Loucy (cell line): ENCODE results near the gene CRYBB1.

ENCODE experiments used
- H2AFZ ChIP-seq: fragments of 200-600 bp; sonication (generic); 2 replicates; pipeline ENCODE4 v1.6.0; 2016; ENCODE audit warnings: antibody characterized with exemption, mild to moderate bottlenecking, low read length, moderate library complexity
- H3F3A ChIP-seq: fragments of 200-600 bp; 2 replicates; pipeline ENCODE4 v1.6.0; 2016; ENCODE audit warnings: antibody characterized with exemption, low read depth, mild to moderate bottlenecking
- H3K27me3 ChIP-seq: fragments of 200-600 bp; sonication (generic); 2 replicates; pipeline ENCODE4 v1.6.1; 2014; ENCODE audit warnings: low read length, mild to moderate bottlenecking; ENCODE audit not compliant: insufficient read depth, poor library complexity, severe bottlenecking
- H3K36me3 ChIP-seq: fragments of 200-600 bp; sonication (generic); 2 replicates; pipeline ENCODE4 v1.6.1; 2016; ENCODE audit warnings: low read length; ENCODE audit not compliant: insufficient read depth
- H3K4me1 ChIP-seq: fragments of 200-600 bp; sonication (generic); 2 replicates; pipeline ENCODE4 v1.5.1; 2014; ENCODE audit warnings: low read length, mild to moderate bottlenecking; ENCODE audit not compliant: insufficient read depth, poor library complexity, severe bottlenecking
- H3K4me2 ChIP-seq: fragments of 200-600 bp; sonication (generic); 2 replicates; pipeline ENCODE4 v1.6.0; 2014; ENCODE audit warnings: antibody characterized with exemption, low read length, low read depth, mild to moderate bottlenecking; ENCODE audit not compliant: poor library complexity, severe bottlenecking
- H3K4me3 ChIP-seq: fragments of 200-600 bp; sonication (generic); 2 replicates; pipeline ENCODE4 v1.5.1; 2014; ENCODE audit warnings: low read length, mild to moderate bottlenecking, mixed read lengths; ENCODE audit not compliant: poor library complexity, severe bottlenecking
- H3K79me2 ChIP-seq: fragments of 200-600 bp; sonication (generic); 2 replicates; pipeline ENCODE4 v1.6.1; 2014; ENCODE audit warnings: low read length; ENCODE audit not compliant: insufficient read depth
- H3K9ac ChIP-seq: fragments of 200-600 bp; sonication (generic); 2 replicates; pipeline ENCODE4 v1.6.0; 2014; ENCODE audit warnings: mild to moderate bottlenecking, low read depth, low read length, moderate library complexity; ENCODE audit not compliant: poor library complexity, severe bottlenecking
- H3K9me2 ChIP-seq: fragments of 200-600 bp; sonication (generic); replicated peaks from 2 replicates; pipeline ENCODE4 v1.6.1; 2016; ENCODE audit warnings: low read depth, low read length, mixed read lengths
- H3K9me3 ChIP-seq: fragments of 200-600 bp; sonication (generic); 2 replicates; pipeline ENCODE4 v1.6.1; 2014; ENCODE audit warnings: mild to moderate bottlenecking, antibody characterized with exemption, low read length, low read depth; ENCODE audit not compliant: insufficient read depth
- H4K20me1 ChIP-seq: fragments of 200-600 bp; sonication (generic); 2 replicates; pipeline ENCODE4 v1.6.0; 2014; ENCODE audit warnings: antibody characterized with exemption, low read length, mild to moderate bottlenecking; ENCODE audit not compliant: insufficient read depth, poor library complexity, severe bottlenecking
- EZH2phosphoT487 ChIP-seq: fragments of 200-600 bp; IDR thresholded peaks from 2 replicates; pipeline ENCODE4 v1.6.1; 2018; ENCODE audit warnings: antibody characterized with exemption, mild to moderate bottlenecking, moderate library complexity, borderline replicate concordance
- TF ChIP-seq, protein P1 (sequence below): fragments of 200-600 bp; sonication (generic); conservative IDR thresholded peaks from 2 replicates; pipeline ENCODE4 v1.5.1; 2014; ENCODE audit warnings: mild to moderate bottlenecking, antibody characterized with exemption, low read length

CRYBB1 gene

DNA sequence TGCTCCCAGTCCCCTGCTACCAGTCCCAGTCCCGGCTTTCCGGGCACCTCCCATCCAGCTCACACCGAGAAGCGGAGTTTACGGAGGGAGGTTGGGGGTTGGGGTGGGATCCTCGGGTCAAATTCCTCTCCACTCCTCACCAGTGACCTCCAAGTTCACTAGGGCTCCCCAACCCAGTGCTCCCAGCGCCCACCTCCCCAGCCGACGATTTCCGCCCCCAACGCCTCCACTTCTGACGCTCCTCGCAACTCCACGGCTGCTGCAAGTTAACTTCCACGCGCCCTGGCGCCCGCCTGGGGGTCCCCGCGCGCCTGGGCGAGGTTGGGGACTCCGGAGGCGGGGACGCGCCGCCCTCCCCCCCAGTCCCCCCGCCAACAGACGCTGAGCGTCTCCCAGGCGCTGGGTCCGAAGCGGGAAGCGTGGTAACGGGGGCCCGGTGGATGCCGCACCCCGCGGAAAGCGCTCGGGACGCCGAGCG is 28.4 kb downstream of the CRYBB1 start:
- no peaks in the 10 kb centered on the region for H3K9me2 ChIP-seq
- H3K9ac ChIP-seq, result peak overlapping the region; percentile 78
- no peaks in the 10 kb centered on the region for H3K9me3 ChIP-seq
- peaks cover 48% of the 10 kb centered on the region for H3K4me1 ChIP-seq
- H3K4me2 ChIP-seq, result peak overlapping the region; percentile 75
- TF ChIP-seq EZH2phosphoT487, result no peak
- TF ChIP-seq, protein P1, sequence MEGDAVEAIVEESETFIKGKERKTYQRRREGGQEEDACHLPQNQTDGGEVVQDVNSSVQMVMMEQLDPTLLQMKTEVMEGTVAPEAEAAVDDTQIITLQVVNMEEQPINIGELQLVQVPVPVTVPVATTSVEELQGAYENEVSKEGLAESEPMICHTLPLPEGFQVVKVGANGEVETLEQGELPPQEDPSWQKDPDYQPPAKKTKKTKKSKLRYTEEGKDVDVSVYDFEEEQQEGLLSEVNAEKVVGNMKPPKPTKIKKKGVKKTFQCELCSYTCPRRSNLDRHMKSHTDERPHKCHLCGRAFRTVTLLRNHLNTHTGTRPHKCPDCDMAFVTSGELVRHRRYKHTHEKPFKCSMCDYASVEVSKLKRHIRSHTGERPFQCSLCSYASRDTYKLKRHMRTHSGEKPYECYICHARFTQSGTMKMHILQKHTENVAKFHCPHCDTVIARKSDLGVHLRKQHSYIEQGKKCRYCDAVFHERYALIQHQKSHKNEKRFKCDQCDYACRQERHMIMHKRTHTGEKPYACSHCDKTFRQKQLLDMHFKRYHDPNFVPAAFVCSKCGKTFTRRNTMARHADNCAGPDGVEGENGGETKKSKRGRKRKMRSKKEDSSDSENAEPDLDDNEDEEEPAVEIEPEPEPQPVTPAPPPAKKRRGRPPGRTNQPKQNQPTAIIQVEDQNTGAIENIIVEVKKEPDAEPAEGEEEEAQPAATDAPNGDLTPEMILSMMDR, result no peak
- H3K4me3 ChIP-seq, result peak overlapping the region; percentile 84
- H3K27me3 ChIP-seq, result no peaks in the 10 kb centered on the region
- peaks cover 6% of the 10 kb centered on the region for H4K20me1 ChIP-seq
- H2AFZ ChIP-seq, result peak overlapping the region; percentile 61; the same call in 1 of the 2 replicates
- H3K79me2 ChIP-seq, result peaks cover 19% of the 10 kb centered on the region
- H3F3A ChIP-seq, result 0 out of 2 replicates have a peak, but pooled peaks cover 3% of the 10 kb centered on the region
- H3K36me3 ChIP-seq, result no peaks in the 10 kb centered on the region

DNA sequence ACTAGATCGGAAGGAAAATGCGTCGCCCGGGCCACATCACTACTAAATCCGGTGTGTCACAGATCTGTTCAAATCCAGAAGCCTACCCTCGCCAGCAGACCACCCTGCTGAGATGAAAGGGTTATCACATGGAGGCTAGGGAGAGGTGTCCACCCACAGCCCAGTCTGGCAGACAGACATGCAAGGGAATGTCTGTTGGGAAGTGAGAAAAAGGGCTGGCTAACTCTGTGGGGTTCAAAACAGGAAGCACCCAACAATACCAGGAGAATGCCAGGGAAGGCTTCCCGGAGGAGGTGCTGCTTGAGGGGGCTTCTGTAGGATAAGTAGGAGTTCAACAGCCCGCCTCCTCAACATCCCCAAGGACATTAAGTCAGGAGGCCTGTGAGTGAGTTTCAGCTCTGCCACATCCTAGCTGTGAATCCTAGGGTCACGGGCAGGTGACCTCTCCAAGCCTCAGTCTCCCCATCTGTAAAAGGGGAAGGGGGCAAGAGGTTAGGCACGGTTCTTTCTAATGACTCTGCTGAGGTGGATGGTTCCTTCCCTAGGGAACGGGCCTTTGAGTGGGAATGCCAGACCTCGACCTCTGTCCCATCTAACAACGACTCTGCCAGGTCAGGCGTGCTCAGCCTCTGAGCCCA is 29.0 kb downstream of the CRYBB1 start:
- Histone ChIP-seq H3K4me3 (peak overlapping the region; percentile 84), H3F3A (0 out of 2 replicates have a peak, but pooled peaks cover 3% of the 10 kb centered on the region), H3K4me1 (peaks cover 45% of the 10 kb centered on the region), H3K9me3 (no peaks in the 10 kb centered on the region), H3K9ac (peak overlapping the region; percentile 78), H2AFZ (no peak overlapping the region), H3K79me2 (peaks cover 23% of the 10 kb centered on the region), H4K20me1 (peaks cover 6% of the 10 kb centered on the region), H3K36me3 (no peaks in the 10 kb centered on the region), H3K4me2 (peak overlapping the region; percentile 75), H3K27me3 (no peaks in the 10 kb centered on the region), H3K9me2 (no peaks in the 10 kb centered on the region)
- TF ChIP-seq, protein P1, result no peak
- TF ChIP-seq EZH2phosphoT487, result no peak

DNA sequence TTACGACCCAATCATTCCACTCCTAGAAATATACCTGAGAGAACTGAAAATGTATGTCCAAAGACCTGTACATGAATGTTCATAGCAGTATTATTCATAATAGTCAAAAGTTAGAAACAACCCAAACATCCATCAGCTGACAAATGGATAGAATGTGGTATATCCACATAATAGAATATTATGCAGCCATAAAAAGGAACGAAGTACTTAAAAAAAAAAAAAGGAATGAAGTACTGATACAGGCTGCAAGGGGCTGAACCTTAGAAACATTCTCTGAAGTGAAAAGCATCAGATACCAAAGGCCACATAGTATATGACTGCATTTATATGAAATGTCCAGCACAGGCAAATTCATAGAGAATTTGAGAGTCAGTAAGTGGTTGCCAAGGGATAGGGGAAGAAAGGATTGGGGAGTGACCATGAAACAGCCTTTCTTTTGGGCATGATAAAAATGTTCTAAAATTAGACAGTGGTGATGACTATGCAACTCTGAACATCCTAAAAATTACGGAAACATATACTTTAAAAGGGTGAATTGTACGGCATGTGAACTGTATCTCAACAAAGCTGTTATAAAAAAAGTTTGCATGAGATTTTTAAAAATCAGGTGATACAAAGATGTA is 29.7 kb downstream of the CRYBB1 start:
- H3K9ac ChIP-seq, result no peak overlapping the region
- peak overlapping the region; percentile 75 for H3K4me2 ChIP-seq
- H3K4me1 ChIP-seq, result peaks cover 43% of the 10 kb centered on the region
- no peaks in the 10 kb centered on the region for H3K27me3 ChIP-seq
- no peaks in the 10 kb centered on the region for H3K9me3 ChIP-seq
- TF ChIP-seq, protein P1, result no peak
- no peak for TF ChIP-seq EZH2phosphoT487
- 0 out of 2 replicates have a peak, but pooled peaks cover 3% of the 10 kb centered on the region for H3F3A ChIP-seq
- no peak overlapping the region for H2AFZ ChIP-seq
- H3K9me2 ChIP-seq, result no peaks in the 10 kb centered on the region
- H4K20me1 ChIP-seq, result peaks cover 6% of the 10 kb centered on the region
- H3K36me3 ChIP-seq, result no peaks in the 10 kb centered on the region
- peaks cover 25% of the 10 kb centered on the region for H3K79me2 ChIP-seq
- no peak overlapping the region for H3K4me3 ChIP-seq
